ENCODE results near the gene SEMA7A. TPM values are rescaled to one million over a fixed set of nuclear protein-coding genes. Genes with fewer than 3 reads are reported as not detected.

Gene SEMA7A
- total RNA-seq, 4 donors from 2014 or later = 31.8 to 35.6 (median 33.8) TPM

DNA sequence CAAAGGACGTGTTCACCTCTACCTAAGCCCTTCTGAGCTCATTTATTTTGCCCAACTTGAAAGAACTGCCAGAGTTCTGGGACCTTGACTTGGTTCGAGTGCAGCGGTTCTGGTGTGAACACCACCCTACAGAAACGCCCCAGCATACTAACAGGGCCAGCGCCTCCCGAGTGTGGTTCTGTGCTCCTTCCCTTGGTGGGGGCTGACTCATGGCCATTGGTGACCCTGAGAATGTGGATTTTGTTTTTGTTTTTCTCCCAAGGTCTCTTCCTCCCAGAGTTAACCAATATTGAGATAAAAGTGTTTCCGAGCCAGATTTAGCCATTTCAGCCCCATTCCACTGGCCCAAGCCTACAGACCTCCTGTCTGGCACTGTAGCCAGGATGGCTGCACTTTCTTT is 27.9 kb downstream of the SEMA7A start:
- no peak for DNase-seq (ENCODE audit: low spot score in 2 of 2)
- Histone ChIP-seq H3K4me1 (peaks cover 0 to 43% (median 18%) of the 10 kb centered on the region in 4 donors), H3K27me3 (no peaks in the 10 kb centered on the region), H3K27ac (no peak overlapping the region), H3K36me3 (peaks cover 0 to 20% (median 0%) of the 10 kb centered on the region in 3 donors), H3K4me3 (no peak overlapping the region), H3K9me3 (no peaks in the 10 kb centered on the region)
- TF ChIP-seq EP300 (IDR thresholded peaks at IDR 0.05) (no peak), POLR2A (IDR thresholded peaks at IDR 0.05) (no peak)
- TF ChIP-seq, protein P1, sequence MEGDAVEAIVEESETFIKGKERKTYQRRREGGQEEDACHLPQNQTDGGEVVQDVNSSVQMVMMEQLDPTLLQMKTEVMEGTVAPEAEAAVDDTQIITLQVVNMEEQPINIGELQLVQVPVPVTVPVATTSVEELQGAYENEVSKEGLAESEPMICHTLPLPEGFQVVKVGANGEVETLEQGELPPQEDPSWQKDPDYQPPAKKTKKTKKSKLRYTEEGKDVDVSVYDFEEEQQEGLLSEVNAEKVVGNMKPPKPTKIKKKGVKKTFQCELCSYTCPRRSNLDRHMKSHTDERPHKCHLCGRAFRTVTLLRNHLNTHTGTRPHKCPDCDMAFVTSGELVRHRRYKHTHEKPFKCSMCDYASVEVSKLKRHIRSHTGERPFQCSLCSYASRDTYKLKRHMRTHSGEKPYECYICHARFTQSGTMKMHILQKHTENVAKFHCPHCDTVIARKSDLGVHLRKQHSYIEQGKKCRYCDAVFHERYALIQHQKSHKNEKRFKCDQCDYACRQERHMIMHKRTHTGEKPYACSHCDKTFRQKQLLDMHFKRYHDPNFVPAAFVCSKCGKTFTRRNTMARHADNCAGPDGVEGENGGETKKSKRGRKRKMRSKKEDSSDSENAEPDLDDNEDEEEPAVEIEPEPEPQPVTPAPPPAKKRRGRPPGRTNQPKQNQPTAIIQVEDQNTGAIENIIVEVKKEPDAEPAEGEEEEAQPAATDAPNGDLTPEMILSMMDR (IDR thresholded peaks at IDR 0.05) = no peak
- 84% methylated on average over 7 of the region's 7 CpGs for WGBS, 2 donors

DNA sequence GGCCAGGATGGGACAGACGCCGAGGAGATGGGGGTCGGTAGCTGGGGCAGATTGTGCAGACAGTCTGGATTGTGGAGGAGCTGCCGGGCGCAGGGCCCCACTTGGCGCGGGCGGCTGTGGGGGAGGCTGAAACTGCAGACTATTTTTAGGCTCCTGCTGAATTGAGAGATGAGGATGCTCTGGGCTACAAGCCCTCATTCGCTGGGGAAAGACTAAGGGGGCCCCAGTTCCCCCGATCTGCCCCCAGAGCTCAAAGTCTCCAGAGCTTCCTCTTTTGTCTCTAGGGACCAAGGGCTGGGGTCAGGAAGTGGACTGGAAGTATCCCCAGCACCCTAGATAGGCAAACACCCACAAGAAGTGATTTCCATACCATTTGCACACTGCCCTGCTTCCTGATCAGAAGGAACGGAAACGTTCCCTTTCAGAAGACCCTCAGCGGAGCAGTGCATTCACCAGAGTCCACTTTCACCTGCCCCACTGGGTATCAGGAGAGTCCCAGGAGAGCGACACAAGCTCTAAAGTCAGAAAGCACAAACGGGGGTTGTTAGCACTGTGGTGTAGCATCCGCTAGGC is 29.7 kb downstream of the SEMA7A start:
- Histone ChIP-seq H3K27ac (peak overlapping the region in 2 of 4 donors; percentile 5 to 21), H3K9me3 (no peaks in the 10 kb centered on the region), H3K36me3 (peaks cover 0 to 4% (median 0%) of the 10 kb centered on the region in 3 donors), H3K4me3 (no peak overlapping the region), H3K27me3 (no peaks in the 10 kb centered on the region), H3K4me1 (peaks cover 0 to 37% (median 22%) of the 10 kb centered on the region in 4 donors)
- 41 to 42% methylated on average over 16 of the region's 16 CpGs for WGBS, 2 donors
- TF ChIP-seq, protein P1 (IDR thresholded peaks at IDR 0.05) = no peak
- TF ChIP-seq EP300 (IDR thresholded peaks at IDR 0.05) (no peak), POLR2A (IDR thresholded peaks at IDR 0.05) (no peak)
- no peak for DNase-seq (ENCODE audit: low spot score in 2 of 2)

DNA sequence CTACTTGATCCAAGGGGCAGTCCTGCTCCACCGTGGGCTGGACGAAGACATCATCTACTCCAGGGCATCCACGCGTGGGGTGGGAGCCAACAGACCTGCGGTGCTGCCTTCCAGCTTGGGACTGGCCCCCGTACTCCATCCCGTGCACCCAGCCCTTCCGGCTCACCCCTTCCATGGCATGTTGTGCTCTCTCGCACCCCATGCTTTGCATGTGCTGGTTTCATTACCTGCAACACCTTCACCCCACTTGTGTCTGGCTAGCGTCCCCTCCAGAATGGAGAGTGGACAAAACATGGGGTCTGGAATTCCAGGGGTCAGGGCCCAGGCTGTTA is 30.2 kb downstream of the SEMA7A start:
- no peak overlapping the region for H3K4me3 ChIP-seq
- H3K4me1 ChIP-seq = peaks cover 0 to 32% (median 22%) of the 10 kb centered on the region in 4 donors
- 74 to 79% methylated on average over 7 to 8 of the region's 10 CpGs for WGBS, 2 donors
- H3K9me3 ChIP-seq = no peaks in the 10 kb centered on the region
- peak overlapping the region in 1 of 4 donors; percentile 21 for H3K27ac ChIP-seq
- no peak for DNase-seq (ENCODE audit: low spot score in 2 of 2)
- TF ChIP-seq EP300 (IDR thresholded peaks at IDR 0.05) = no peak
- TF ChIP-seq, protein P1 (IDR thresholded peaks at IDR 0.05) = no peak
- no peak for TF ChIP-seq POLR2A (IDR thresholded peaks at IDR 0.05)
- H3K36me3 ChIP-seq = no peaks in the 10 kb centered on the region
- H3K27me3 ChIP-seq = no peaks in the 10 kb centered on the region

DNA sequence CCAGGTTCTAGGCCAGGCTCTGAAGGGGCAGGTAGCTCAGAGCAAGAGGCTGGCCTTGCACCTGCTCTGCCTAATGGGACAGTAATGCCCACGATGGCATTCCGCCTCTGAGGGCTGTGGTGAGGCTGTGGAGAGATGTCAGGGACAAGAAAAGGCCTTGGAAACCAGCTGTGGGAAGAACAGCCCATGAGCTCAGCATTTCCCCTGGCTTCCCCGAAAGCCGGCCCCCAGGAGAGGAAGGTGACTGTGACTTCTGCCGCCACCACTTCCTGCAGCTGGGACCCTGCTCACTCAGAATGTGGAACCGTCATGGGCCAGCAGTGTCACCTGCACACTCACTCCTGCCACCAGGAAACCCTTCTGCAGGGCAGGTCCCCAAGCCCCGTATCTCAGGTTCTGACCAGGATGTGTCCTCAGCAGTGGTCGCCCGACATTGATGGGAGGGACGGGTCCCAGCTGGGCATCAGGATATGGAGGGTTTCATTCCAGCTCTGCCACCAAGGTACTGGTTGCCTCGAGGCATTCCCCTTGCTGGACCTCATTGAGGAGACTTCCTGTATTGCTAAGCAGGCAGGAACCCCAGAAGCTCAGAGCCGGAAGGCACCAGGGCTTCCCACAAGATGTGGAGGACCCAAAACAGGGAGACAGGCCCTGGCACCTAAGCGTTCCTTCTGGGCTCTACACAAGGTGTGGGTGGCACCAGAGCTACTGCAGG is 30.7 kb downstream of the SEMA7A start:
- no peak overlapping the region for H3K4me3 ChIP-seq
- peak overlapping the region in 1 of 4 donors; percentile 21 for H3K27ac ChIP-seq
- peaks cover 0 to 31% (median 19%) of the 10 kb centered on the region in 4 donors for H3K4me1 ChIP-seq
- H3K36me3 ChIP-seq = no peaks in the 10 kb centered on the region
- no peaks in the 10 kb centered on the region for H3K9me3 ChIP-seq
- H3K27me3 ChIP-seq = no peaks in the 10 kb centered on the region
- no peak for TF ChIP-seq POLR2A (IDR thresholded peaks at IDR 0.05)
- TF ChIP-seq EP300 (IDR thresholded peaks at IDR 0.05) = no peak
- TF ChIP-seq, protein P1 (IDR thresholded peaks at IDR 0.05) = no peak
- no peak for DNase-seq (ENCODE audit: low spot score in 2 of 2)
- 70 to 73% methylated on average over 12 to 13 of the region's 13 CpGs for WGBS, 2 donors

DNA sequence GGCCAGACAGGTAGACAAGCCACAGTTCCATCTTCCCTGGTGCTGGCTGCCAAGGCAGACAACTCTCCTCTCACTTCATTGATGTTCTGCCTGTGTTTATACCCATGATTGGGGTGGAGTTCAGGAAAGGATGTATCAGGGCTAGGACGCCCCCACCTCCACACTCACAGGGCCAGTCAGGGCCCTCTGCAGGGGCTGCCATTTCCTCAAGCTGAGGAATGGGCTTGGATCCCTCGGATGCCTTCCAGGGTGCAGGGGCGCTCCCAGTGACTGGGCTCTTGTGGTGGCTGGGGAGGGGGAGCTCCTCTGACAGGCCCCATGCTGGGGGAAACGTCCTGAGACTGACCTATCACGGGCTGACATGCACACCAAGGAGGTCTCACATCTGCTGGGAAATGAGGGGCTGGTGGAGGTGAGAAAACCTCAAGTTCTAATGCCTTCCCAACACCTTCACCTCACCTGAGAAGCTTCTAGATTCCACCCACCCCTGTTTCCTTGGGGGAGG is 31.4 kb downstream of the SEMA7A start:
- DNase-seq (ENCODE audit: low spot score in 2 of 2) = no peak
- no peaks in the 10 kb centered on the region for H3K36me3 ChIP-seq
- peak overlapping the region in 1 of 4 donors; percentile 19 for H3K27ac ChIP-seq
- H3K9me3 ChIP-seq = no peaks in the 10 kb centered on the region
- H3K27me3 ChIP-seq = no peaks in the 10 kb centered on the region
- no peak overlapping the region for H3K4me3 ChIP-seq
- 68 to 80% methylated on average over 4 to 5 of the region's 5 CpGs for WGBS, 2 donors
- peaks cover 0 to 31% (median 12%) of the 10 kb centered on the region in 4 donors for H3K4me1 ChIP-seq
- TF ChIP-seq EP300 (IDR thresholded peaks at IDR 0.05) (no peak), POLR2A (IDR thresholded peaks at IDR 0.05) (no peak)
- TF ChIP-seq, protein P1 (IDR thresholded peaks at IDR 0.05) = no peak

All from tibial nerve (tissue), 4 donors.